ENCODE data around the gene ZNF488.

- TF ChIP-seq REST (IDR thresholded peaks at IDR 0.05; ENCODE audit: insufficient read depth in 1 of 2, low read depth in 2 of 2, low read length in 2 of 2) (no peak), SIN3A (IDR thresholded peaks at IDR 0.05; ENCODE audit: borderline replicate concordance, insufficient read depth, low read length) (no peak), TAF1 (IDR thresholded peaks at IDR 0.05; ENCODE audit: borderline replicate concordance, insufficient read depth, low read length) (no peak), POLR2AphosphoS5 (IDR thresholded peaks at IDR 0.05; ENCODE audit: low read depth, low read length) (no peak), FOXP2 (optimal IDR thresholded peaks at IDR 0.05; ENCODE audit: borderline replicate concordance, extremely low read depth, extremely low read length, insufficient read depth) (no peak)
Measured at GRCh38 chr10:47346581-47347302, 37.4 kb downstream of the ZNF488 start.
